ENCODE results near the gene FNDC3B.

- TF ChIP-seq REST (IDR thresholded peaks at IDR 0.05) (no peak), CTCF (IDR thresholded peaks at IDR 0.05; ENCODE audit: low read depth, low read length, missing input control) (no peak), YY1 (IDR thresholded peaks at IDR 0.05) (no peak), TAF1 (conservative IDR thresholded peaks at IDR 0.05) (no peak), EGR1 (IDR thresholded peaks at IDR 0.05; ENCODE audit: low read depth in 2 of 2) (no peak), RAD21 (IDR thresholded peaks at IDR 0.05) (no peak), ATF3 (IDR thresholded peaks at IDR 0.05) (no peak), GABPA (IDR thresholded peaks at IDR 0.05 in 1 of 2, conservative IDR thresholded peaks at IDR 0.05 in 1 of 2) (no peak), FOXA1 (IDR thresholded peaks at IDR 0.05) (no peak), MAX (IDR thresholded peaks at IDR 0.05) (no peak), JUND (IDR thresholded peaks at IDR 0.05) (no peak), ZBTB33 (IDR thresholded peaks at IDR 0.05) (no peak)
Observed at GRCh38 chr3:172371544-172371943, 332.2 kb downstream of the FNDC3B start.

All from liver (tissue), 3 donors.